Activated naive CD8-positive, alpha-beta T cell treated with anti-CD3 and anti-CD28 coated beads for 36 hours (primary cell): ENCODE measurements around the gene HP. TPM values are rescaled to one million over a fixed set of nuclear protein-coding genes. Genes with fewer than 3 reads are reported as not detected.

ENCODE experiments used
- DNase-seq: peaks from one replicate; pipeline ENCODE4 v3.0.0; 2021
- H3K27ac Mint-ChIP-seq: one replicate; pipeline ENCODE4 v1.8.0; 2022; ENCODE audit warnings: mild to moderate bottlenecking, moderate library complexity, mixed read lengths
- H3K27me3 Mint-ChIP-seq: one replicate; pipeline ENCODE4 v1.8.0; 2022; ENCODE audit warnings: mild to moderate bottlenecking, mixed read lengths
- H3K36me3 Mint-ChIP-seq: one replicate; pipeline ENCODE4 v1.8.0; 2021; ENCODE audit warnings: mild to moderate bottlenecking, mixed read lengths
- H3K4me1 Mint-ChIP-seq: one replicate; pipeline ENCODE4 v1.8.0; 2021; ENCODE audit warnings: mixed read lengths
- H3K4me3 Mint-ChIP-seq: one replicate; pipeline ENCODE4 v1.8.0; 2022; ENCODE audit warnings: mild to moderate bottlenecking, moderate library complexity, mixed read lengths
- H3K9me3 Mint-ChIP-seq: one replicate; pipeline ENCODE4 v1.8.0; 2022; ENCODE audit warnings: mixed read lengths
- total RNA-seq, 2 experiments: library from RNA; stranded (reverse); gene quantifications; one replicate each; pipeline ENCODE4 v1.2.3, GENCODE V29; 2021

Gene HP
- total RNA-seq, 2 experiments from 2014 or later: not detected

- no peaks in the 10 kb centered on the region for H3K9me3 Mint-ChIP-seq
- H3K4me1 Mint-ChIP-seq: peaks cover 36% of the 10 kb centered on the region
- DNase-seq: no peak
- H3K27me3 Mint-ChIP-seq: no peaks in the 10 kb centered on the region
- peak overlapping the region; percentile 99 for H3K4me3 Mint-ChIP-seq
- peaks cover 29% of the 10 kb centered on the region for H3K36me3 Mint-ChIP-seq
- H3K27ac Mint-ChIP-seq: peak overlapping the region; percentile 97
Measured at GRCh38 chr16:72092832-72093447, 38.6 kb downstream of the HP start.

DNA sequence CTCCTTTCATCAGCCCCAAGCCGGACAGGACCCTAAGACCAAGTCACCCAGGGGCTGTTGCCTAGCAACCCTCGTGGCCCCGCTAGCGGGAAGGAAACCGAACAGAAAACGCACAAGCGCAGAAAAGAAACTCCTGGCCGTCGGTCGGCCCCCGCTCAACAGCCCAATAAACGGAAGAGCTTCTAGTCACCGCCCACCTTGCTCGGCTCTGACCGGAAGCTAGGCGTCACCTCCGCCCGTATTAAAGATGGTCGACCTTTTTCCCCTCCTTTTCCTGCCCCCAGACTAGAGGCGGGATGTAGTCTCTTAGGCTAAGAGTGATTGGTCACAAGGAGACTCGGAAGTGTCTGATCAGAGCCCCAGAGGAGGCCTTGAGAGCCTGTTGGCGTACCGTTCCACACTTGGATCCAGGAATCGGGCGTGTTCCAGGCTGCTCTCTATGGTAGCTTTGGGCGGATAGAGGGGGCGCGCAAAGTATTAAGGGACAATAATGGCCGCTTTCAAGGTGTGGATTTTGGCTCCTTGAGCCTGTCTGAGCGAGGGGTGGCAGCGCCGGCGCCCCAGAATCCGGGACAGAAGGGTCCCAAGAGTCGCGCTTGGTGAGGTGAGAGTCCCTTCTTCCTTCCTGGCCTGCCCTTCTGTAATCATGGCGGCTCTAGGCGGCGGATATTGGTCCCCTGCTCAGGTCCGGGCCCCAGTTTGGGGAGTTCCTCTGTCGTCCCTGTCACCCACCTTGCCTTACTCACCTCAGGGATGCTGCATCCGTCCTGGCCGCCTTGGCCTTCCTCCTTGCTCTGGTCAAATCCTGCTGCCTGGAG is 39.4 kb downstream of the HP start, which contains the start of the genes DHX38 and TXNL4B:
Gene DHX38 (plus strand): TSS at position 400 of the 818 bp plus-strand sequence. CDS start 2,311 bp downstream, outside the sequence.
Gene TXNL4B (minus strand): TSS at position 173 of the 818 bp plus-strand sequence. CDS start 2,871 bp downstream, outside the sequence.
- Mint-ChIP-seq H3K9me3 (no peaks in the 10 kb centered on the region), H3K27me3 (no peaks in the 10 kb centered on the region), H3K4me1 (peaks cover 36% of the 10 kb centered on the region), H3K36me3 (peaks cover 29% of the 10 kb centered on the region), H3K27ac (peak within 1 kb of the TSS; percentile 97), H3K4me3 (peak within 1 kb of the TSS; percentile 99)
- DNase-seq: peak; percentile 92

- Mint-ChIP-seq H3K27ac (peak overlapping the region; percentile 97), H3K4me1 (peaks cover 36% of the 10 kb centered on the region), H3K9me3 (no peaks in the 10 kb centered on the region), H3K36me3 (peaks cover 28% of the 10 kb centered on the region), H3K27me3 (no peaks in the 10 kb centered on the region), H3K4me3 (peak overlapping the region; percentile 99)
- peak; percentile 50 for DNase-seq
Measured at GRCh38 chr16:72094266-72094610, 39.9 kb downstream of the HP start.

GRCh38 chr16:72098936-72099335 is 44.6 kb downstream of the HP start:
- Mint-ChIP-seq H3K4me3 (no peak overlapping the region), H3K9me3 (no peaks in the 10 kb centered on the region), H3K36me3 (peaks cover 32% of the 10 kb centered on the region), H3K4me1 (peaks cover 10% of the 10 kb centered on the region), H3K27me3 (no peaks in the 10 kb centered on the region), H3K27ac (no peak overlapping the region)
- no peak for DNase-seq

GRCh38 chr16:72099377-72099818 is 45.1 kb downstream of the HP start:
- H3K36me3 Mint-ChIP-seq: peaks cover 32% of the 10 kb centered on the region
- H3K27ac Mint-ChIP-seq: no peak overlapping the region
- DNase-seq: peak; percentile 46
- H3K9me3 Mint-ChIP-seq: no peaks in the 10 kb centered on the region
- peaks cover 10% of the 10 kb centered on the region for H3K4me1 Mint-ChIP-seq
- H3K4me3 Mint-ChIP-seq: no peak overlapping the region
- H3K27me3 Mint-ChIP-seq: no peaks in the 10 kb centered on the region

DNA sequence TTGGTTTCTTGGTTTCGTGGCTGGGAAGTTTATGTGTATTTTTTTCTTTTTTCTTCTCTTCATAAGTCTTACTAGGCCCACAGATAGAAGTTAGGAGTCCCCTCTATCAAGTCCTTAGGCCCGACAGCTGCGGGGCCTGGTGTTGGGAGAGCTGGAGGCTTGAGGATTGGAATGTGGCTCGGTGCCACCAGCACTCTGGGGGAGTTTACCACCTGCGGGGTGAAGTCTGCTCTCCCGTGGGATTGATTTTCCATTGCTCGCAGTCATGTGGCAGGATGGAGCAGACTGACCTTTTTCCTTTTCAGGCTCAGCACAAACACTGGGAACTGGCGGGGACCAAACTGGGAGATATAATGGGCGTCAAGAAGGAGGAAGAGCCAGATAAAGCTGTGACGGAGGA is 46.9 kb downstream of the HP start:
- Mint-ChIP-seq H3K36me3 (peaks cover 34% of the 10 kb centered on the region), H3K27me3 (no peaks in the 10 kb centered on the region), H3K27ac (no peak overlapping the region), H3K4me1 (peaks cover 2% of the 10 kb centered on the region), H3K9me3 (no peaks in the 10 kb centered on the region), H3K4me3 (no peak overlapping the region)
- DNase-seq: no peak

- Mint-ChIP-seq H3K4me1 (no peaks in the 10 kb centered on the region), H3K36me3 (peaks cover 24% of the 10 kb centered on the region), H3K27me3 (no peaks in the 10 kb centered on the region), H3K4me3 (no peak overlapping the region), H3K9me3 (no peaks in the 10 kb centered on the region), H3K27ac (no peak overlapping the region)
- no peak for DNase-seq
Measured at GRCh38 chr16:72104905-72105304, 50.6 kb downstream of the HP start.

GRCh38 chr16:72105978-72106377 is 51.7 kb downstream of the HP start:
- Mint-ChIP-seq H3K4me1 (no peaks in the 10 kb centered on the region), H3K36me3 (peaks cover 32% of the 10 kb centered on the region), H3K9me3 (no peaks in the 10 kb centered on the region), H3K4me3 (no peak overlapping the region), H3K27ac (no peak overlapping the region), H3K27me3 (no peaks in the 10 kb centered on the region)
- DNase-seq: no peak

DNA sequence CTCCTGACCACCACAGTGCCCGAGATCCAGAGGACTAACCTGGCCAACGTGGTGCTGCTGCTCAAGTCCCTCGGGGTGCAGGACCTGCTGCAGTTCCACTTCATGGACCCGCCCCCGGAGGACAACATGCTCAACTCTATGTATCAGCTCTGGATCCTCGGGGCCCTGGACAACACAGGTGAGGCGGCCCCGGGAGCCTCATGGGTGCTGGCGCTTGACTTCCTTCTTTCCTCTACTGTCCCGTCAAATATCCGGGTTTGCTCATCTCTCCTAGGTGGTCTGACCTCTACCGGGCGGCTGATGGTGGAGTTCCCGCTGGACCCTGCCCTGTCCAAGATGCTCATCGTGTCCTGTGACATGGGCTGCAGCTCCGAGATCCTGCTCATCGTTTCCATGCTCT is 53.1 kb downstream of the HP start:
- Mint-ChIP-seq H3K9me3 (no peaks in the 10 kb centered on the region), H3K4me1 (no peaks in the 10 kb centered on the region), H3K4me3 (no peak overlapping the region), H3K36me3 (peaks cover 34% of the 10 kb centered on the region), H3K27me3 (no peaks in the 10 kb centered on the region), H3K27ac (no peak overlapping the region)
- no peak for DNase-seq

- DNase-seq: no peak
- Mint-ChIP-seq H3K36me3 (peaks cover 29% of the 10 kb centered on the region), H3K9me3 (no peaks in the 10 kb centered on the region), H3K4me1 (no peaks in the 10 kb centered on the region), H3K27me3 (no peaks in the 10 kb centered on the region), H3K27ac (no peak overlapping the region), H3K4me3 (no peak overlapping the region)
Measured at GRCh38 chr16:72108353-72109102, 54.2 kb downstream of the HP start.

DNA sequence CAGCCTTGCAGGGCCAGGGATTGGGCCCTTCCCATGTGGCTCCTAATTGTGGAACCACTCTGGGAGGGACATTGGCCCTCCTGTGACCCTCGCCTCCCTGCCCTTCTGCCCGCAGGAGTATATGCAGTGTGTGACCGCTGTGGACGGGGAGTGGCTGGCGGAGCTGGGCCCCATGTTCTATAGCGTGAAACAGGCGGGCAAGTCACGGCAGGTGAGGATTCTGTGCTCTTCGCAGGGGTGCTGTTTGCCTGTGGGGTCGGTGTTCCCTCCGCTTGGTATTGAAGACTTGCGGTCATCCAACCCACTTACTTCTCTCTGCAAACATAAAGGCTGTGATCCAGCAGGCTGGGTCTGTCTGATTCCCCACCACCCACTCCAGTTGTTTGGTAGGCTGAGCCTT is 55.0 kb downstream of the HP start:
- Mint-ChIP-seq H3K27ac (no peak overlapping the region), H3K4me3 (no peak overlapping the region), H3K4me1 (no peaks in the 10 kb centered on the region), H3K27me3 (no peaks in the 10 kb centered on the region), H3K36me3 (peaks cover 29% of the 10 kb centered on the region), H3K9me3 (no peaks in the 10 kb centered on the region)
- no peak for DNase-seq

GRCh38 chr16:72109966-72110530 is 55.7 kb downstream of the HP start:
- H3K36me3 Mint-ChIP-seq: peaks cover 31% of the 10 kb centered on the region
- H3K27ac Mint-ChIP-seq: no peak overlapping the region
- H3K4me1 Mint-ChIP-seq: no peaks in the 10 kb centered on the region

More at GRCh38 chr16:72109966-72110530, 55.7 kb downstream of the HP start:
- H3K9me3 Mint-ChIP-seq: no peaks in the 10 kb centered on the region
- no peak overlapping the region for H3K4me3 Mint-ChIP-seq
- no peaks in the 10 kb centered on the region for H3K27me3 Mint-ChIP-seq
- no peak for DNase-seq
